ENCODE data around the gene PHYH.

DNA sequence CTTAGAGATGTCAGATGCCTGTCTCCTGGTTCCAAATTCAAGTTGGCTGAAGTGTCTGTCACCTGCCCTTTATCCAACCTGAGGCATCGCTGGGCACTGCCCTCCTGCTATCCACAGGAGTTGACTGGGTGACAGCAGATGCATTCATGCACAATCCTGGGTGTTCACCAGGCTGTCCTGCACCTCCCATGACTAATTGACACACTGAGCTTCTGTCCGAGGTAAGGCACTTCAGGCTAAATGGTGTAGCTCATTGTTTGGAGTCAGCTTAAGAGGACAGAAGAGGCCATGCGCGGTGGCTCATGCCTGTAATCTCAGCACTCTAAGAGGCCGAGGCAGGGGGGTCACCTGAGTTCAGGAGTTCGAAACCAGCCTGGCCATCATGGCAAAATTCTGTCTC, 68.1 kb downstream of the PHYH start:
- TF ChIP-seq, protein P1, sequence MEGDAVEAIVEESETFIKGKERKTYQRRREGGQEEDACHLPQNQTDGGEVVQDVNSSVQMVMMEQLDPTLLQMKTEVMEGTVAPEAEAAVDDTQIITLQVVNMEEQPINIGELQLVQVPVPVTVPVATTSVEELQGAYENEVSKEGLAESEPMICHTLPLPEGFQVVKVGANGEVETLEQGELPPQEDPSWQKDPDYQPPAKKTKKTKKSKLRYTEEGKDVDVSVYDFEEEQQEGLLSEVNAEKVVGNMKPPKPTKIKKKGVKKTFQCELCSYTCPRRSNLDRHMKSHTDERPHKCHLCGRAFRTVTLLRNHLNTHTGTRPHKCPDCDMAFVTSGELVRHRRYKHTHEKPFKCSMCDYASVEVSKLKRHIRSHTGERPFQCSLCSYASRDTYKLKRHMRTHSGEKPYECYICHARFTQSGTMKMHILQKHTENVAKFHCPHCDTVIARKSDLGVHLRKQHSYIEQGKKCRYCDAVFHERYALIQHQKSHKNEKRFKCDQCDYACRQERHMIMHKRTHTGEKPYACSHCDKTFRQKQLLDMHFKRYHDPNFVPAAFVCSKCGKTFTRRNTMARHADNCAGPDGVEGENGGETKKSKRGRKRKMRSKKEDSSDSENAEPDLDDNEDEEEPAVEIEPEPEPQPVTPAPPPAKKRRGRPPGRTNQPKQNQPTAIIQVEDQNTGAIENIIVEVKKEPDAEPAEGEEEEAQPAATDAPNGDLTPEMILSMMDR (IDR thresholded peaks at IDR 0.05; ENCODE audit: insufficient read depth, low read depth, low read length) = no peak
- TF ChIP-seq EZH2 (IDR thresholded peaks at IDR 0.05; ENCODE audit: insufficient read depth, low read length) = no peak

Measured in astrocyte (in vitro differentiated cells and primary cell).